Fibroblast of lung (primary cell): ENCODE measurements around the gene GCHFR. TPM values are rescaled to one million over a fixed set of nuclear protein-coding genes. Genes with fewer than 3 reads are reported as not detected.

ENCODE experiments used
- DNase-seq, 2 donors: peaks; one replicate each; pipeline versions ENCODE4 v3.0.0 to v3.0.0-alpha.2; 2010; ENCODE audit warnings: low read depth in 2 of 2
- H2AFZ ChIP-seq: 2 replicates; pipeline ENCODE4 v1.5.1; 2012; ENCODE audit warnings: low read length, control low read depth, inconsistent platforms
- H3K27ac ChIP-seq: 2 replicates; pipeline ENCODE4 v1.5.1; 2011; ENCODE audit warnings: low read length, control low read depth; ENCODE audit not compliant: insufficient read depth
- H3K27me3 ChIP-seq: 2 replicates; pipeline ENCODE4 v1.5.1; 2011; ENCODE audit warnings: mild to moderate bottlenecking, low read length; ENCODE audit not compliant: control insufficient read depth, insufficient read depth
- H3K36me3 ChIP-seq: 2 replicates; pipeline ENCODE4 v1.5.1; 2011; ENCODE audit warnings: low read length; ENCODE audit not compliant: control insufficient read depth, insufficient read depth
- H3K4me1 ChIP-seq: 2 replicates; pipeline ENCODE4 v1.5.1; 2011; ENCODE audit warnings: low read length; ENCODE audit not compliant: control insufficient read depth, insufficient read depth; ENCODE audit errors: extremely low read depth
- H3K4me2 ChIP-seq: 2 replicates; pipeline ENCODE4 v1.5.1; 2011; ENCODE audit warnings: low read length, control low read depth; ENCODE audit not compliant: insufficient read depth; ENCODE audit errors: extremely low read depth
- H3K4me3 ChIP-seq, 4 experiments: fragments of 200-600 bp in 1 of 4; sonication (generic) in 1 of 4; replicated peaks in 1 of 4; 2 replicates each; pipeline ENCODE4 v1.5.1; 2011 to 2016; ENCODE audit warnings: low read length in 4 of 4, low read depth in 3 of 4, mild to moderate bottlenecking in 3 of 4, control low read depth in 2 of 4, inconsistent platforms in 1 of 4, mixed read lengths in 1 of 4; ENCODE audit not compliant: insufficient read depth in 1 of 4; ENCODE audit errors: control extremely low read depth in 1 of 4
- H3K79me2 ChIP-seq: 2 replicates; pipeline ENCODE4 v1.5.1; 2012; ENCODE audit warnings: mild to moderate bottlenecking, low read length, inconsistent platforms; ENCODE audit not compliant: control insufficient read depth, insufficient read depth
- H3K9ac ChIP-seq: 2 replicates; pipeline ENCODE4 v1.5.1; 2011; ENCODE audit warnings: mild to moderate bottlenecking, low read length, control low read depth; ENCODE audit not compliant: insufficient read depth
- H3K9me3 ChIP-seq: 2 replicates; pipeline ENCODE4 v1.5.1; 2012; ENCODE audit warnings: low read depth, low read length; ENCODE audit not compliant: control insufficient read depth, insufficient read depth
- H4K20me1 ChIP-seq: 2 replicates; pipeline ENCODE4 v1.5.1; 2011; ENCODE audit warnings: low read length; ENCODE audit not compliant: control insufficient read depth, insufficient read depth; ENCODE audit errors: extremely low read depth
- EZH2 ChIP-seq: IDR thresholded peaks from 2 replicates; pipeline ENCODE4 v1.5.1; 2012; ENCODE audit warnings: low read length, control low read depth, mild to moderate bottlenecking; ENCODE audit errors: missing control alignments
- polyA plus RNA-seq, 2 donors: library from polyadenylated mRNA; depleted of rRNA in 1 of 2; stranded (reverse) in 1 of 2; unstranded in 1 of 2; fragments of >200 nt; gene quantifications; 2 replicates each; pipeline ENCODE4 v1.2.1, GENCODE V29; 2011 to 2012; ENCODE audit warnings: missing spikeins in 1 of 2
- total RNA-seq: library from RNA; depleted of rRNA; stranded (reverse); fragments of >200 nt; gene quantifications from 2 replicates; pipeline ENCODE4 v1.2.1, GENCODE V29; 2014
- TF ChIP-seq, protein P1 (sequence below), 2 donors: IDR thresholded peaks in 1 of 2; conservative IDR thresholded peaks in 1 of 2; 1 replicate in 1 of 2; 2 replicates in 1 of 2; pipeline ENCODE4 v1.5.1; 2011 to 2012; ENCODE audit warnings: low read length in 2 of 2, control low read depth in 1 of 2, inconsistent platforms in 1 of 2, low read depth in 1 of 2, mild to moderate bottlenecking in 1 of 2

GCHFR gene
- total and polyA plus RNA-seq, 2 donors (not counting 1 experiment from before 2014, with no cell fraction given), result 1.6 to 2.5 TPM

- TF ChIP-seq, protein P1, sequence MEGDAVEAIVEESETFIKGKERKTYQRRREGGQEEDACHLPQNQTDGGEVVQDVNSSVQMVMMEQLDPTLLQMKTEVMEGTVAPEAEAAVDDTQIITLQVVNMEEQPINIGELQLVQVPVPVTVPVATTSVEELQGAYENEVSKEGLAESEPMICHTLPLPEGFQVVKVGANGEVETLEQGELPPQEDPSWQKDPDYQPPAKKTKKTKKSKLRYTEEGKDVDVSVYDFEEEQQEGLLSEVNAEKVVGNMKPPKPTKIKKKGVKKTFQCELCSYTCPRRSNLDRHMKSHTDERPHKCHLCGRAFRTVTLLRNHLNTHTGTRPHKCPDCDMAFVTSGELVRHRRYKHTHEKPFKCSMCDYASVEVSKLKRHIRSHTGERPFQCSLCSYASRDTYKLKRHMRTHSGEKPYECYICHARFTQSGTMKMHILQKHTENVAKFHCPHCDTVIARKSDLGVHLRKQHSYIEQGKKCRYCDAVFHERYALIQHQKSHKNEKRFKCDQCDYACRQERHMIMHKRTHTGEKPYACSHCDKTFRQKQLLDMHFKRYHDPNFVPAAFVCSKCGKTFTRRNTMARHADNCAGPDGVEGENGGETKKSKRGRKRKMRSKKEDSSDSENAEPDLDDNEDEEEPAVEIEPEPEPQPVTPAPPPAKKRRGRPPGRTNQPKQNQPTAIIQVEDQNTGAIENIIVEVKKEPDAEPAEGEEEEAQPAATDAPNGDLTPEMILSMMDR (conservative IDR thresholded peaks at IDR 0.05 in 1 of 2, IDR thresholded peaks at IDR 0.05 in 1 of 2; ENCODE audit: low read depth in 1 of 2, low read length in 2 of 2), result no peak
- no peak for TF ChIP-seq EZH2
- H3K27ac ChIP-seq, result no peak overlapping the region
- no peak overlapping the region for H3K9ac ChIP-seq
- H3K9me3 ChIP-seq, result no peaks in the 10 kb centered on the region
- H2AFZ ChIP-seq, result no peak overlapping the region
- H3K4me3 ChIP-seq, result no peak overlapping the region
- H3K27me3 ChIP-seq, result no peaks in the 10 kb centered on the region
- no peaks in the 10 kb centered on the region for H3K79me2 ChIP-seq
- no peaks in the 10 kb centered on the region for H3K4me1 ChIP-seq
- peaks cover 8% of the 10 kb centered on the region for H3K36me3 ChIP-seq
- H3K4me2 ChIP-seq, result no peak overlapping the region
- DNase-seq, result peak; percentile 11 to 19
- H4K20me1 ChIP-seq, result no peaks in the 10 kb centered on the region
Observed at GRCh38 chr15:40815042-40815698, 51.3 kb downstream of the GCHFR start.

Other genes with a start within 250 kb of the GCHFR start
- gene CCDC32, start 199.0 kb upstream of the GCHFR start, total RNA-seq, result 14.4 and 14.5 TPM in 2 replicates
- 15.6 and 20.7 TPM in 2 replicates for gene CCDC32, start 199.0 kb upstream of the GCHFR start, polyA plus RNA-seq
- gene RPUSD2, start 194.8 kb upstream of the GCHFR start, total RNA-seq, result 11.6 and 13.1 TPM in 2 replicates
- 4.9 and 6.5 TPM in 2 replicates for gene RPUSD2, start 194.8 kb upstream of the GCHFR start, polyA plus RNA-seq
- 2.1 and 5.0 TPM in 2 replicates for gene KNL1, start 169.8 kb upstream of the GCHFR start, total RNA-seq
- gene KNL1, start 169.8 kb upstream of the GCHFR start, polyA plus RNA-seq, result 3.9 and 14.5 TPM in 2 replicates
- 0.77 and 1.3 TPM in 2 replicates for gene RAD51, start 68.9 kb upstream of the GCHFR start, total RNA-seq
- gene RAD51, start 68.9 kb upstream of the GCHFR start, polyA plus RNA-seq, result 5.0 and 10.3 TPM in 2 replicates
- gene RMDN3, start 8.8 kb upstream of the GCHFR start, total RNA-seq, result 14.1 and 16.0 TPM in 2 replicates
- gene RMDN3, start 8.8 kb upstream of the GCHFR start, polyA plus RNA-seq, result 18.9 and 22.7 TPM in 2 replicates
- gene C15orf62, start 5.9 kb downstream of the GCHFR start, total RNA-seq, result under 0.01 and 0.17 TPM in 2 replicates
- gene C15orf62, start 5.9 kb downstream of the GCHFR start, polyA plus RNA-seq, result 0.02 TPM in 1 of 2 replicates, not detected in the other
- gene ZFYVE19, start 43.0 kb downstream of the GCHFR start, total RNA-seq, result 21.3 and 23.6 TPM in 2 replicates
- gene ZFYVE19, start 43.0 kb downstream of the GCHFR start, polyA plus RNA-seq, result 14.1 and 26.2 TPM in 2 replicates
- 12.8 and 17.7 TPM in 2 replicates for gene DNAJC17, start 43.4 kb downstream of the GCHFR start, total RNA-seq
- 41.8 and 51.3 TPM in 2 replicates for gene DNAJC17, start 43.4 kb downstream of the GCHFR start, polyA plus RNA-seq
- gene PPP1R14D, start 64.6 kb downstream of the GCHFR start, total RNA-seq, result not detected in 2 replicates
- not detected in 2 replicates for gene PPP1R14D, start 64.6 kb downstream of the GCHFR start, polyA plus RNA-seq
- under 0.01 TPM in 2 replicates for gene SPINT1, start 80.0 kb downstream of the GCHFR start, total RNA-seq
- 0.09 and 0.16 TPM in 2 replicates for gene SPINT1, start 80.0 kb downstream of the GCHFR start, polyA plus RNA-seq
- gene RHOV, start 110.2 kb downstream of the GCHFR start, total RNA-seq, result under 0.01 TPM in 1 of 2 replicates, not detected in the other
- gene RHOV, start 110.2 kb downstream of the GCHFR start, polyA plus RNA-seq, result not detected in 2 replicates
- 33.4 and 36.7 TPM in 2 replicates for gene VPS18, start 130.4 kb downstream of the GCHFR start, total RNA-seq
- gene VPS18, start 130.4 kb downstream of the GCHFR start, polyA plus RNA-seq, result 15.5 and 21.3 TPM in 2 replicates
- under 0.01 TPM in 2 replicates for gene DLL4, start 165.3 kb downstream of the GCHFR start, total RNA-seq
- 0.18 and 1.0 TPM in 2 replicates for gene DLL4, start 165.3 kb downstream of the GCHFR start, polyA plus RNA-seq
- gene CHAC1, start 189.4 kb downstream of the GCHFR start, total RNA-seq, result 33.1 and 62.6 TPM in 2 replicates
- 7.5 and 14.8 TPM in 2 replicates for gene CHAC1, start 189.4 kb downstream of the GCHFR start, polyA plus RNA-seq